ENCODE measurements around the gene SASH3.

DNA sequence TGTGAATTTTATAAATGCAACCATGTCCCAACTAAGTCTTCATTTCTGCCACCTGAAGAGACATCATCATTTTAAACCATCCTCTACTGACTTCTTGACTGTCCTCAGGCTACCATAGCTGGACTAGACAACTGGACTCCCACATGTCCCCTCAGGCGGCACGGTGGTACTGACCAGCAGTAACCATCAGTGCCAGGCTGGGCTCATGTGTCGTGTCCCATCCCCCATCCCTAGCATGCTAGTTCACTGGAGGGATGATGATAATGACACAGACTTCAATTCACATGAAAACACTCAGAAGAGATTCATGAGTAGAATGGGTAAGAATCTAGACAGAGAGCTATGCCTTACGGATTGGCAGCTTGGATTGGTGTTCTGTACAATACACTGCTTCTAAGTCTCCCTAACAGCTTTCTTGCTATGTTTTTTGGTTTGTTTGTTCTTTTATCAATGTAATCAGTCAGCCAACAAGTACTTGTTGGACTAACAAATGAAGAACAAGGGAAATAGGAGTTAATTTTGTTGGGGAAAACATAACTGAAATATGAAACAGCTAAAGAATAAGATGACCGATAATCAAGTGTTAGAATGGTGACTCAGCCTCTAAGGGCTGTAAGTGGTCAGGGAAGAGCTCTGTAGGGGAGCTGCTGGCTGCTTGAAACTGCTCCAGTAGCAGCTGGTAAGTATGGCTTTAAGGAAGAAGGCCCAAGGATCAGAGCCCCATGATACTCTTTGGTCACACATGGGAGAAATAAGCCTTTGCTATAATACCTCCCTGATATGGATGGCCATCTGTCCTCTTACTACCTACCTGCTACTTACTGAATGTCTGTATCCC is 53.6 kb downstream of the SASH3 start:
- TF ChIP-seq POLR2A (IDR thresholded peaks at IDR 0.05; ENCODE audit: low read length), result no peak
- no peak for TF ChIP-seq GATA1 (IDR thresholded peaks at IDR 0.05; ENCODE audit: low read depth, low read length)
